PC-9 (cell line): ENCODE measurements around the gene CROCC2.

Experiments used
- CTCF ChIP-seq: fragments of 200-600 bp; sonication (generic); conservative IDR thresholded peaks from 2 replicates; pipeline ENCODE4 v1.6.1; 2017; ENCODE audit warnings: mixed run types, antibody characterized with exemption, mild to moderate bottlenecking, moderate library complexity
- EZH2 ChIP-seq: fragments of 200-600 bp; sonication (generic); IDR thresholded peaks from 2 replicates; pipeline ENCODE4 v1.8.0; 2017; ENCODE audit warnings: antibody characterized with exemption, low read depth

GRCh38 chr2:240877460-240878340, 28.4 kb upstream of the CROCC2 start:
- TF ChIP-seq CTCF = no peak
- no peak for TF ChIP-seq EZH2
